Esophagus squamous epithelium (tissue), 5 donors: ENCODE results near the gene IL17RE. TPM values are rescaled to one million over a fixed set of nuclear protein-coding genes. Genes with fewer than 3 reads are reported as not detected.

Experiments used
- DNase-seq: peaks from one replicate; lab custom pipeline; 2025; lab: John Stamatoyannopoulos, UW
- H3K27ac ChIP-seq, 4 donors: fragments of 200-600 bp; sonication (generic); one replicate each; pipeline ENCODE4 v1.5.1; 2016 to 2019; ENCODE audit warnings: mild to moderate bottlenecking in 1 of 4
- H3K27me3 ChIP-seq, 4 donors: fragments of 200-600 bp; sonication (generic); 1 replicate in 3 of 4; 2 replicates in 1 of 4; pipeline versions ENCODE4 v1.5.1 to v1.6.0; 2017 to 2021; ENCODE audit warnings: antibody characterized with exemption in 1 of 4
- H3K36me3 ChIP-seq, 3 donors: fragments of 200-600 bp; sonication (generic); one replicate each; pipeline ENCODE4 v1.5.1; 2016 to 2019
- H3K4me1 ChIP-seq, 3 donors: fragments of 200-600 bp; sonication (generic); one replicate each; pipeline ENCODE4 v1.5.1; 2017 to 2019
- H3K4me3 ChIP-seq, 4 donors: fragments of 200-600 bp; sonication (generic); 1 replicate in 3 of 4; 2 replicates in 1 of 4; pipeline ENCODE4 v1.5.1; 2016 to 2019; ENCODE audit warnings: mild to moderate bottlenecking in 2 of 4, moderate library complexity in 1 of 4
- H3K9me3 ChIP-seq, 3 donors: fragments of 200-600 bp; sonication (generic); one replicate each; pipeline ENCODE4 v1.5.1; 2016 to 2019
- CTCF ChIP-seq, 6 experiments: fragments of 450-650 bp in 4 of 6; fragments of 200-600 bp in 2 of 6; sonication (generic) in 2 of 6; IDR thresholded peaks; one replicate each; pipeline ENCODE4 v1.5.1; 2016 to 2019; ENCODE audit warnings: antibody characterized with exemption in 6 of 6, mild to moderate bottlenecking in 4 of 6, moderate library complexity in 4 of 6
- POLR2A ChIP-seq, 4 donors: fragments of 450-650 bp; IDR thresholded peaks; one replicate each; pipeline ENCODE4 v1.6.1; 2017; ENCODE audit warnings: antibody characterized with exemption in 4 of 4, mild to moderate bottlenecking in 4 of 4, moderate library complexity in 3 of 4
- WGBS, 2 donors: methylation state at CpG; one replicate each; pipeline ENCODE4 v1.1.5; 2018; 5-methylcytosine and 5-hydroxymethylcytosine counted together
- intact Hi-C: fragments of 100-400 bp; cut with DNase I; formaldehyde crosslinking; loops from one replicate; pipeline ENCODE4 v1.15.0; 2022
- total RNA-seq, 4 donors: library from RNA; depleted of rRNA; stranded (reverse); fragments of >200 nt; gene quantifications; one replicate each; pipeline ENCODE4 v1.1.0, GENCODE V29; 2016
- donor health status: DM: yes; HTN: yes; CAD: no.

The IL17RE gene
- total RNA-seq, 4 donors from 2014 or later = 7.5 to 15.3 (median 12.1) TPM

- H3K9me3 ChIP-seq = no peaks in the 10 kb centered on the region
- H3K4me1 ChIP-seq = peaks cover 4 to 23% (median 7%) of the 10 kb centered on the region in 3 donors
- H3K27me3 ChIP-seq = no peaks in the 10 kb centered on the region
- no peak overlapping the region for H3K4me3 ChIP-seq
- intact Hi-C loops = no loop called here
- DNase-seq = no peak
- TF ChIP-seq CTCF (IDR thresholded peaks at IDR 0.05) (no peak), POLR2A (IDR thresholded peaks at IDR 0.05) (no peak)
- H3K27ac ChIP-seq = no peak overlapping the region
- H3K36me3 ChIP-seq = no peaks in the 10 kb centered on the region
Observed at GRCh38 chr3:9886328-9886727, 16.3 kb upstream of the IL17RE start.

- DNase-seq = no peak
Observed at GRCh38 chr3:9887480-9887879, 15.2 kb upstream of the IL17RE start.

GRCh38 chr3:9888540-9888939 lies 14.1 kb upstream of the IL17RE start:
- no peaks in the 10 kb centered on the region for H3K27me3 ChIP-seq
- intact Hi-C loops = no loop called here
- H3K4me1 ChIP-seq = peaks cover 10 to 45% (median 18%) of the 10 kb centered on the region in 3 donors
- H3K27ac ChIP-seq = no peak overlapping the region
- no peaks in the 10 kb centered on the region for H3K9me3 ChIP-seq
- H3K36me3 ChIP-seq = peaks cover 7 to 18% (median 8%) of the 10 kb centered on the region in 3 donors
- TF ChIP-seq CTCF (IDR thresholded peaks at IDR 0.05) (no peak), POLR2A (IDR thresholded peaks at IDR 0.05) (no peak)
- 80 to 87% methylated on average over 3 of the region's 3 CpGs for WGBS, 2 donors
- H3K4me3 ChIP-seq = no peak overlapping the region
- DNase-seq = no peak

More at GRCh38 chr3:9887480-9887879, 15.2 kb upstream of the IL17RE start:
- intact Hi-C loops = no loop called here
- Histone ChIP-seq H3K4me3 (no peak overlapping the region), H3K9me3 (no peaks in the 10 kb centered on the region), H3K27me3 (no peaks in the 10 kb centered on the region), H3K4me1 (peaks cover 10 to 35% (median 14%) of the 10 kb centered on the region in 3 donors), H3K27ac (no peak overlapping the region), H3K36me3 (peaks cover 0 to 7% (median 0%) of the 10 kb centered on the region in 3 donors)
- 83 to 84% methylated on average over 5 of the region's 5 CpGs for WGBS, 2 donors
- TF ChIP-seq CTCF (IDR thresholded peaks at IDR 0.05) (no peak), POLR2A (IDR thresholded peaks at IDR 0.05) (no peak)

- 68 to 74% methylated on average over 5 of the region's 5 CpGs for WGBS, 2 donors
- peaks cover 10 to 46% (median 23%) of the 10 kb centered on the region in 3 donors for H3K4me1 ChIP-seq
- no peaks in the 10 kb centered on the region for H3K27me3 ChIP-seq
- TF ChIP-seq POLR2A (IDR thresholded peaks at IDR 0.05) (no peak), CTCF (IDR thresholded peaks at IDR 0.05) (no peak)
- no peaks in the 10 kb centered on the region for H3K9me3 ChIP-seq
- peaks cover 7 to 20% (median 9%) of the 10 kb centered on the region in 3 donors for H3K36me3 ChIP-seq
- intact Hi-C loops = no loop called here
- H3K27ac ChIP-seq = no peak overlapping the region
- no peak for DNase-seq
- no peak overlapping the region for H3K4me3 ChIP-seq
Observed at GRCh38 chr3:9889405-9889804, 13.2 kb upstream of the IL17RE start.

- Histone ChIP-seq H3K4me1 (peaks cover 10 to 40% (median 20%) of the 10 kb centered on the region in 3 donors), H3K9me3 (no peaks in the 10 kb centered on the region)
- TF ChIP-seq CTCF (IDR thresholded peaks at IDR 0.05) (peak in 3 of 6 experiments; percentile 3 to 16 (median 12)), POLR2A (IDR thresholded peaks at IDR 0.05) (peak in 3 of 4 donors; percentile 85 to 91 (median 89))
Observed at GRCh38 chr3:9890249-9891071, 12.2 kb upstream of the IL17RE start, which contains the start of gene JAGN1. TSS of gene JAGN1 (plus strand) at chr3:9890610. CDS start at chr3:9890723, 113 bp downstream.

More at GRCh38 chr3:9890249-9891071, 12.2 kb upstream of the IL17RE start, which contains the start of gene JAGN1:
- WGBS, 2 donors = 0% methylated on average over 22 to 25 of the region's 62 CpGs
- Histone ChIP-seq H3K27me3 (no peaks in the 10 kb centered on the region), H3K4me3 (peak within 1 kb of the TSS; percentile 70 to 100 (median 88)), H3K36me3 (peaks cover 7 to 20% (median 9%) of the 10 kb centered on the region in 3 donors), H3K27ac (peak within 1 kb of the TSS; percentile 93 to 99 (median 98))
- intact Hi-C loops = no loop called here
- DNase-seq = peak; percentile 39
